H1 (cell line): Measurements from ENCODE around the gene ZNF180. TPM values are rescaled to one million over a fixed set of nuclear protein-coding genes. Genes with fewer than 3 reads are reported as not detected.

Source experiments
- CTCF ChIA-PET: fragments of 300-600 bp; sonication (Branson Sonifier 250); formaldehyde crosslinking; loops from one replicate; lab custom pipeline; 2021; ENCODE audit not compliant: partially characterized antibody; lab: Charles Lee
- POLR2A ChIA-PET: fragments of 300-600 bp; sonication (Branson Sonifier 250); formaldehyde crosslinking; loops from one replicate; lab custom pipeline; 2021; ENCODE audit warnings: inconsistent platforms; ENCODE audit not compliant: partially characterized antibody; lab: Charles Lee
- DNase-seq, 2 experiments: peaks; one replicate each; pipeline versions ENCODE4 v3.0.0 to v3.0.0-alpha.2; 2010 to 2022; ENCODE audit warnings: low spot score in 2 of 2, low read depth in 1 of 2, mixed read lengths in 1 of 2
- FAIRE-seq: peaks from 2 replicates; lab custom pipeline; 2011; peaks lifted over from hg19 to GRCh38; lab: Jason Lieb, UNC
- H2AFZ ChIP-seq: 2 replicates; pipeline ENCODE4 v1.8.1; 2012; ENCODE audit warnings: low read length, inconsistent platforms
- H2AK5ac ChIP-seq: 2 replicates; pipeline ENCODE4 v1.6.1; 2013; ENCODE audit warnings: low read depth, low read length
- H2BK120ac ChIP-seq: replicated peaks from 2 replicates; pipeline ENCODE3; 2013; ENCODE audit warnings: low read depth, low read length, inconsistent platforms
- H2BK12ac ChIP-seq: 2 replicates; pipeline ENCODE4 v1.6.1; 2013; ENCODE audit warnings: low read depth, low read length
- H2BK15ac ChIP-seq: 2 replicates; pipeline ENCODE4 v1.6.1; 2013; ENCODE audit warnings: low read length
- H2BK20ac ChIP-seq: 2 replicates; pipeline ENCODE4 v1.6.1; 2013; ENCODE audit warnings: low read length
- H2BK5ac ChIP-seq: 2 replicates; pipeline ENCODE4 v1.6.1; 2013; ENCODE audit warnings: low read depth, low read length
- H3K14ac ChIP-seq: 2 replicates; pipeline ENCODE4 v1.6.1; 2013; ENCODE audit warnings: inconsistent platforms; ENCODE audit not compliant: insufficient read length
- H3K18ac ChIP-seq: 2 replicates; pipeline ENCODE4 v1.6.1; 2013; ENCODE audit warnings: low read length; ENCODE audit errors: extremely low read depth
- H3K23ac ChIP-seq: 2 replicates; pipeline ENCODE4 v1.6.1; 2013; ENCODE audit warnings: inconsistent platforms; ENCODE audit not compliant: insufficient read length
- H3K23me2 ChIP-seq: 2 replicates; pipeline ENCODE4 v1.6.1; 2013; ENCODE audit warnings: low read depth, low read length
- H3K27ac ChIP-seq: 2 replicates; pipeline ENCODE4 v1.6.1; 2011; ENCODE audit warnings: low read depth, low read length, inconsistent platforms
- H3K27me3 ChIP-seq, 4 experiments: replicated peaks in 1 of 4; 1 replicate in 1 of 4; 2 replicates in 3 of 4; pipeline versions ENCODE4 v1.6.1 to v1.8.1; 2011 to 2013; ENCODE audit warnings: low read length in 3 of 4, mild to moderate bottlenecking in 3 of 4, inconsistent platforms in 2 of 4, mixed read lengths in 2 of 4, moderate library complexity in 1 of 4; ENCODE audit not compliant: control insufficient read depth in 3 of 4, insufficient read depth in 3 of 4; ENCODE audit errors: extremely low read depth in 1 of 4
- H3K36me3 ChIP-seq, 4 experiments: 2 replicates each; pipeline versions ENCODE4 v1.6.1 to v1.8.1; 2011 to 2013; ENCODE audit warnings: mild to moderate bottlenecking in 4 of 4, low read length in 3 of 4, moderate library complexity in 2 of 4, control low read depth in 1 of 4, inconsistent platforms in 1 of 4; ENCODE audit not compliant: insufficient read depth in 4 of 4, control insufficient read depth in 2 of 4
- H3K4ac ChIP-seq: replicated peaks from 2 replicates; pipeline ENCODE3; 2013; ENCODE audit warnings: low read length, low read depth, mixed read lengths, inconsistent platforms; ENCODE audit not compliant: insufficient read length
- H3K4me1 ChIP-seq, 4 experiments: replicated peaks in 1 of 4; 1 replicate in 1 of 4; 2 replicates in 3 of 4; pipeline versions ENCODE4 v1.6.1 to v1.8.1; 2011 to 2013; ENCODE audit warnings: low read length in 3 of 4, inconsistent platforms in 2 of 4, mixed read lengths in 1 of 4; ENCODE audit not compliant: insufficient read depth in 4 of 4, control insufficient read depth in 3 of 4
- H3K4me2 ChIP-seq, 2 experiments: 2 replicates each; pipeline versions ENCODE4 v1.6.1 to v1.8.1; 2011 to 2013; ENCODE audit warnings: low read depth in 2 of 2, low read length in 2 of 2, control low read depth in 1 of 2, inconsistent platforms in 1 of 2, mild to moderate bottlenecking in 1 of 2; ENCODE audit not compliant: insufficient read depth in 1 of 2
- H3K4me3 ChIP-seq, 4 experiments: fragments of 200-600, 300-600 bp in 1 of 4; sonication (generic), shearing (Covaris generic), sonication (Bioruptor Twin) in 1 of 4; 2 replicates each; pipeline versions ENCODE4 v1.5.1 to v1.8.1; 2011 to 2016; ENCODE audit warnings: low read length in 4 of 4, low read depth in 3 of 4, control low read depth in 2 of 4, inconsistent platforms in 2 of 4, mild to moderate bottlenecking in 2 of 4, mixed read lengths in 1 of 4, moderate library complexity in 1 of 4; ENCODE audit not compliant: insufficient read depth in 2 of 4; ENCODE audit errors: extremely low read depth in 1 of 4
- H3K56ac ChIP-seq: replicated peaks from 2 replicates; pipeline ENCODE3; 2013; ENCODE audit warnings: low read depth, mild to moderate bottlenecking, mixed read lengths, low read length, inconsistent platforms; ENCODE audit not compliant: insufficient read length
- H3K79me1 ChIP-seq: 2 replicates; pipeline ENCODE4 v1.6.1; 2013; ENCODE audit warnings: low read depth, low read length, control low read depth
- H3K79me2 ChIP-seq, 2 experiments: 2 replicates each; pipeline versions ENCODE4 v1.6.1 to v1.8.1; 2012 to 2013; ENCODE audit warnings: low read length in 2 of 2, mild to moderate bottlenecking in 2 of 2, inconsistent platforms in 1 of 2; ENCODE audit not compliant: insufficient read depth in 2 of 2, control insufficient read depth in 1 of 2
- H3K9ac ChIP-seq, 4 experiments: replicated peaks in 1 of 4; 1 replicate in 1 of 4; 2 replicates in 3 of 4; pipeline versions ENCODE4 v1.6.1 to v1.8.1; 2011 to 2013; ENCODE audit warnings: low read depth in 3 of 4, low read length in 3 of 4, control low read depth in 2 of 4, mild to moderate bottlenecking in 2 of 4, moderate library complexity in 2 of 4, inconsistent platforms in 1 of 4; ENCODE audit errors: extremely low read depth in 1 of 4
- H3K9me3 ChIP-seq, 2 experiments: 2 replicates each; pipeline versions ENCODE4 v1.6.1 to v1.8.1; 2012 to 2013; ENCODE audit warnings: mild to moderate bottlenecking in 2 of 2, moderate library complexity in 2 of 2, control low read depth in 1 of 2, inconsistent platforms in 1 of 2, low read depth in 1 of 2, low read length in 1 of 2, mixed read lengths in 1 of 2; ENCODE audit not compliant: insufficient read depth in 2 of 2
- H4K20me1 ChIP-seq, 2 experiments: replicated peaks in 1 of 2; 2 replicates each; pipeline versions ENCODE3 to v1.8.1; 2011 to 2013; ENCODE audit warnings: inconsistent platforms in 2 of 2, low read length in 2 of 2, mild to moderate bottlenecking in 1 of 2; ENCODE audit not compliant: insufficient read depth in 2 of 2, control insufficient read depth in 1 of 2
- H4K5ac ChIP-seq: 2 replicates; pipeline ENCODE4 v1.6.1; 2013; ENCODE audit warnings: low read length, low read depth, mixed read lengths, inconsistent platforms; ENCODE audit not compliant: insufficient read length
- H4K8ac ChIP-seq: 2 replicates; pipeline ENCODE4 v1.8.0; 2013; ENCODE audit warnings: mild to moderate bottlenecking, moderate library complexity, low read length, inconsistent platforms; ENCODE audit not compliant: insufficient read depth; ENCODE audit errors: extremely low read depth
- H4K91ac ChIP-seq: replicated peaks from 2 replicates; pipeline ENCODE3; 2013; ENCODE audit warnings: low read length, mixed read lengths, inconsistent platforms; ENCODE audit not compliant: insufficient read length
- ATF3 ChIP-seq: IDR thresholded peaks from 2 replicates; pipeline ENCODE4 v1.6.1; 2011; ENCODE audit warnings: low read depth, mild to moderate bottlenecking, low read length; ENCODE audit not compliant: insufficient read depth
- CBX8 ChIP-seq: fragments of 300-800, 300-1000 bp; sonication (generic); IDR thresholded peaks from 2 replicates; pipeline ENCODE4 v1.7.1; 2016; ENCODE audit warnings: low read depth, low read length, borderline replicate concordance
- CHD1 ChIP-seq: IDR thresholded peaks from 2 replicates; pipeline ENCODE4 v1.6.1; 2012; ENCODE audit warnings: low read depth, low read length, improper control_type of control experiment
- E2F6 ChIP-seq: IDR thresholded peaks from 2 replicates; pipeline ENCODE4 v1.6.1; 2012; ENCODE audit warnings: inconsistent platforms
- EZH2 ChIP-seq: fragments of 200-600 bp; sonication (generic); IDR thresholded peaks from 2 replicates; pipeline ENCODE4 v1.7.1; 2012; ENCODE audit warnings: low read depth, mild to moderate bottlenecking, moderate library complexity, low read length, inconsistent platforms; ENCODE audit not compliant: severe bottlenecking
- NRF1 ChIP-seq: IDR thresholded peaks from 2 replicates; pipeline ENCODE4 v1.6.1; 2011; ENCODE audit warnings: mild to moderate bottlenecking, low read depth, low read length, improper control_type of control experiment
- PHF8 ChIP-seq: fragments of 200-600 bp; sonication (generic); conservative IDR thresholded peaks from 2 replicates; pipeline ENCODE4 v1.7.1; 2012; ENCODE audit warnings: low read depth, mild to moderate bottlenecking, inconsistent platforms, low read length, moderate library complexity
- RAD21 ChIP-seq, 2 experiments: IDR thresholded peaks in 1 of 2; conservative IDR thresholded peaks in 1 of 2; 2 replicates each; pipeline ENCODE4 v1.6.1; 2011; ENCODE audit warnings: low read depth in 2 of 2, low read length in 2 of 2, improper control_type of control experiment in 1 of 2, inconsistent platforms in 1 of 2, mild to moderate bottlenecking in 1 of 2, moderate library complexity in 1 of 2
- SIN3A ChIP-seq, 2 experiments: IDR thresholded peaks in 1 of 2; conservative IDR thresholded peaks in 1 of 2; 2 replicates each; pipeline ENCODE4 v1.6.1; 2011 to 2012; ENCODE audit warnings: low read length in 2 of 2, improper control_type of control experiment in 1 of 2, low read depth in 1 of 2, mild to moderate bottlenecking in 1 of 2
- SRF ChIP-seq: IDR thresholded peaks from 2 replicates; pipeline ENCODE4 v1.6.1; 2011; ENCODE audit warnings: mild to moderate bottlenecking, low read depth, low read length, moderate library complexity
- TBP ChIP-seq: IDR thresholded peaks from 2 replicates; pipeline ENCODE4 v1.6.1; 2011; ENCODE audit warnings: low read depth, low read length, improper control_type of control experiment
- TEAD4 ChIP-seq: IDR thresholded peaks from 2 replicates; pipeline ENCODE4 v1.6.1; 2012; ENCODE audit warnings: low read depth, low read length, inconsistent platforms, mixed read lengths
- WGBS, 2 experiments: shearing (Covaris generic) in 1 of 2; methylation state at CpG; one replicate each; pipeline versions ENCODE4 v1.1.6 to v1.1.7; 2013 to 2015; ENCODE audit warnings: low lambda C conversion rate in 2 of 2, mixed read lengths in 2 of 2, inconsistent platforms in 1 of 2, low coverage in 1 of 2, missing lambda C conversion rate in 1 of 2; ENCODE audit not compliant: insufficient replicate concordance in 2 of 2, insufficient coverage in 1 of 2, insufficient read length in 1 of 2; ENCODE audit errors: extremely low coverage in 1 of 2, missing lambda C conversion rate in 1 of 2; 5-methylcytosine and 5-hydroxymethylcytosine counted together
- polyA plus RNA-seq, 7 experiments: library from polyadenylated mRNA; depleted of rRNA in 3 of 7; stranded (reverse) in 5 of 7; unstranded in 2 of 7; fragments of >200 nt in 5 of 7; fragments of 200-250 nt in 2 of 7; gene quantifications; 1 replicate in 5 of 7; 2 replicates in 1 of 7; 4 replicates in 1 of 7; pipeline versions ENCODE4 v1.2.1 to v1.2.3, GENCODE V29; 2011 to 2013; ENCODE audit warnings: missing spikeins in 2 of 7, mixed read lengths in 2 of 7
- total RNA-seq: library from RNA; stranded (reverse); fragmentation: NEBNext Ultra II Directional; extraction: Animal tissue kit (Norgen Biotek cat#: 25700); gene quantifications from 2 replicates; pipeline ENCODE4 v1.2.1, GENCODE V29; 2021

The ZNF180 gene
- total and polyA plus RNA-seq, 2 of the 8 experiments (the other 6 are each of a cell fraction or from before 2014, with no cell fraction given): 1.3 to 8.5 TPM

GRCh38 chr19:44532819-44533218, 32.5 kb upstream of the ZNF180 start:
- no peak overlapping the region for H2AK5ac ChIP-seq
- H3K9me3 ChIP-seq: peaks cover 45 to 70% of the 10 kb centered on the region in 2 experiments; a peak in 3 of 4 replicates
- no peak overlapping the region for H2BK20ac ChIP-seq
- H3K4me1 ChIP-seq: no peaks in the 10 kb centered on the region; a peak in 1 of 7 replicates
- no peak overlapping the region for H2BK15ac ChIP-seq
- no peaks in the 10 kb centered on the region for H3K79me1 ChIP-seq
- no peak for DNase-seq
- H2BK12ac ChIP-seq: no peak overlapping the region
- H3K14ac ChIP-seq: no peak overlapping the region
- H3K4ac ChIP-seq: no peak overlapping the region
- H2BK120ac ChIP-seq: no peak overlapping the region
- POLR2A ChIA-PET: no interaction called here
- H3K23ac ChIP-seq: no peak overlapping the region
- no peak overlapping the region for H4K5ac ChIP-seq
- H3K27ac ChIP-seq: no peak overlapping the region
- H3K36me3 ChIP-seq: no peaks in the 10 kb centered on the region
- H3K79me2 ChIP-seq: no peaks in the 10 kb centered on the region
- no peaks in the 10 kb centered on the region; the same call in 1 of the 2 replicates for H3K23me2 ChIP-seq
- H3K27me3 ChIP-seq: no peaks in the 10 kb centered on the region
- 78% methylated on average over 5 of the region's 5 CpGs; no CpG with 5 or more reads in 1 of the 2 experiments for WGBS, 2 experiments
- CTCF ChIA-PET: interaction anchor here (0.6 kb wide), 1 partner anchor 58 kb away, joined by 3 read pairs; no protein-coding TSS in a partner anchor
- no peak overlapping the region for H3K9ac ChIP-seq
- no peak for FAIRE-seq
- H4K8ac ChIP-seq: no peak overlapping the region
- no peak overlapping the region for H3K4me3 ChIP-seq
- no peak overlapping the region for H3K56ac ChIP-seq
- no peak overlapping the region for H3K4me2 ChIP-seq
- H2AFZ ChIP-seq: no peak overlapping the region
- no peak overlapping the region for H3K18ac ChIP-seq
- no peaks in the 10 kb centered on the region for H4K20me1 ChIP-seq
- no peak overlapping the region for H4K91ac ChIP-seq
- no peak overlapping the region for H2BK5ac ChIP-seq
- TF ChIP-seq CBX8 (no peak), SRF (no peak), CHD1 (no peak), RAD21 (IDR thresholded peaks at IDR 0.05 in 1 of 2, conservative IDR thresholded peaks at IDR 0.05 in 1 of 2; ENCODE audit: low read depth in 2 of 2, low read length in 2 of 2) (no peak), TBP (no peak), NRF1 (no peak), ATF3 (no peak), SIN3A (conservative IDR thresholded peaks at IDR 0.05 in 1 of 2, IDR thresholded peaks at IDR 0.05 in 1 of 2; ENCODE audit: low read depth in 1 of 2, low read length in 2 of 2) (no peak), TEAD4 (no peak), PHF8 (no peak), EZH2 (no peak), E2F6 (no peak)
